Progenitor cell of endocrine pancreas (in vitro differentiated cells): ENCODE data around the gene GADD45GIP1. TPM values are rescaled to one million over a fixed set of nuclear protein-coding genes. Genes with fewer than 3 reads are reported as not detected.
"Not testable (repeated sequence)": the region's sequence is repeated elsewhere in the genome, so short reads cannot be mapped to it uniquely, and the experiment has no call there.

Source experiments
- DNase-seq: peaks from one replicate; pipeline ENCODE4 v3.0.0; 2021; ENCODE audit warnings: low spot score; ENCODE audit not compliant: unreplicated experiment
- H3K27ac Mint-ChIP-seq: 2 replicates; pipeline ENCODE4 v1.8.0; 2021; ENCODE audit warnings: mild to moderate bottlenecking, moderate library complexity, mixed read lengths
- H3K27me3 Mint-ChIP-seq: 2 replicates; pipeline ENCODE4 v1.8.0; 2021; ENCODE audit warnings: mixed read lengths
- H3K36me3 Mint-ChIP-seq: 2 replicates; pipeline ENCODE4 v1.8.0; 2022; ENCODE audit warnings: mixed read lengths; ENCODE audit not compliant: insufficient read depth
- H3K4me1 Mint-ChIP-seq: 2 replicates; pipeline ENCODE4 v1.8.0; 2021; ENCODE audit warnings: low read depth, mixed read lengths
- H3K4me3 Mint-ChIP-seq: 2 replicates; pipeline ENCODE4 v1.8.0; 2021; ENCODE audit warnings: low read depth, mild to moderate bottlenecking, moderate library complexity, mixed read lengths
- H3K9me3 Mint-ChIP-seq: 2 replicates; pipeline ENCODE4 v1.8.0; 2021; ENCODE audit warnings: low read depth, mixed read lengths
- total RNA-seq: library from RNA; stranded (reverse); gene quantifications from 2 replicates; pipeline ENCODE4 v1.2.1, GENCODE V29; 2021
- TF ChIP-seq, protein P1 (sequence below): fragments of 200-600 bp; sonication (generic); IDR thresholded peaks from one replicate; pipeline ENCODE4 v1.5.0; 2021; ENCODE audit warnings: antibody characterized with exemption, mild to moderate bottlenecking; ENCODE audit not compliant: unreplicated experiment

Gene GADD45GIP1
- total RNA-seq, 1 donor from 2014 or later: 20.8 TPM

DNA sequence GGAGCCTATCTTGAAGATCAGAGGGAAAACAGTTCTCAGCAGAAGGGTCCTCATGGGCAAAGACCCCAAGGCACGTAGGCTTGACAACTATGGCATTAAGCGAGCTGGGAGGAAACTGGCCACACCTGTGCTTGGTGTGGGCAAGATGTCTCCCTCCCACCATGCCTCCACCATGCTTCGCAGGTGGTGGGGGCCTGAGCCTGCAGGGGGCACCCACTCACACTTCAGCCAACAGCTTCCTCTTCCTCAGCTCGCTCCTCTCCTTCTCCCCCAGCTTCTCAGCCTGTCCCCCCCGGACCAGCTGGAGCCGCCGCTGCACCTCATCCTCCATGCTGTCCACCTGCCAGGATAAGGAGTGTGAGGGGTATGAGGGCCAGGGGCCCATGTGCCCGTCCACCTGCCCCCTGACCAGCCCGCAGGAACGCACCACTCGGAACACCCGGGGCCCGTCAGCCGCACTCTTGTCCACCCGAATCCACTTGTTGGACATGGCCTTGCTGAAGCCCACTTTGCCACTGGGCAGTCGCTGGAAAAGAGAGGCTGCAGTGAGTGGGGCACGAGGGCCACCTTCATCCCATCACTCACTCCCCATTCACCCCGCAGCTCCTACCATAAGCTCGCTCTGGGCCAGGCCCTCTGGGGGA lies 26.9 kb downstream of the GADD45GIP1 start:
- no peak overlapping the region for H3K27ac Mint-ChIP-seq
- peaks cover 11% of the 10 kb centered on the region for H3K4me1 Mint-ChIP-seq
- TF ChIP-seq, protein P1, sequence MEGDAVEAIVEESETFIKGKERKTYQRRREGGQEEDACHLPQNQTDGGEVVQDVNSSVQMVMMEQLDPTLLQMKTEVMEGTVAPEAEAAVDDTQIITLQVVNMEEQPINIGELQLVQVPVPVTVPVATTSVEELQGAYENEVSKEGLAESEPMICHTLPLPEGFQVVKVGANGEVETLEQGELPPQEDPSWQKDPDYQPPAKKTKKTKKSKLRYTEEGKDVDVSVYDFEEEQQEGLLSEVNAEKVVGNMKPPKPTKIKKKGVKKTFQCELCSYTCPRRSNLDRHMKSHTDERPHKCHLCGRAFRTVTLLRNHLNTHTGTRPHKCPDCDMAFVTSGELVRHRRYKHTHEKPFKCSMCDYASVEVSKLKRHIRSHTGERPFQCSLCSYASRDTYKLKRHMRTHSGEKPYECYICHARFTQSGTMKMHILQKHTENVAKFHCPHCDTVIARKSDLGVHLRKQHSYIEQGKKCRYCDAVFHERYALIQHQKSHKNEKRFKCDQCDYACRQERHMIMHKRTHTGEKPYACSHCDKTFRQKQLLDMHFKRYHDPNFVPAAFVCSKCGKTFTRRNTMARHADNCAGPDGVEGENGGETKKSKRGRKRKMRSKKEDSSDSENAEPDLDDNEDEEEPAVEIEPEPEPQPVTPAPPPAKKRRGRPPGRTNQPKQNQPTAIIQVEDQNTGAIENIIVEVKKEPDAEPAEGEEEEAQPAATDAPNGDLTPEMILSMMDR: no peak
- no peak overlapping the region for H3K4me3 Mint-ChIP-seq
- no peaks in the 10 kb centered on the region for H3K27me3 Mint-ChIP-seq
- peaks cover 14% of the 10 kb centered on the region for H3K36me3 Mint-ChIP-seq
- DNase-seq: no peak
- H3K9me3 Mint-ChIP-seq: no peaks in the 10 kb centered on the region

DNA sequence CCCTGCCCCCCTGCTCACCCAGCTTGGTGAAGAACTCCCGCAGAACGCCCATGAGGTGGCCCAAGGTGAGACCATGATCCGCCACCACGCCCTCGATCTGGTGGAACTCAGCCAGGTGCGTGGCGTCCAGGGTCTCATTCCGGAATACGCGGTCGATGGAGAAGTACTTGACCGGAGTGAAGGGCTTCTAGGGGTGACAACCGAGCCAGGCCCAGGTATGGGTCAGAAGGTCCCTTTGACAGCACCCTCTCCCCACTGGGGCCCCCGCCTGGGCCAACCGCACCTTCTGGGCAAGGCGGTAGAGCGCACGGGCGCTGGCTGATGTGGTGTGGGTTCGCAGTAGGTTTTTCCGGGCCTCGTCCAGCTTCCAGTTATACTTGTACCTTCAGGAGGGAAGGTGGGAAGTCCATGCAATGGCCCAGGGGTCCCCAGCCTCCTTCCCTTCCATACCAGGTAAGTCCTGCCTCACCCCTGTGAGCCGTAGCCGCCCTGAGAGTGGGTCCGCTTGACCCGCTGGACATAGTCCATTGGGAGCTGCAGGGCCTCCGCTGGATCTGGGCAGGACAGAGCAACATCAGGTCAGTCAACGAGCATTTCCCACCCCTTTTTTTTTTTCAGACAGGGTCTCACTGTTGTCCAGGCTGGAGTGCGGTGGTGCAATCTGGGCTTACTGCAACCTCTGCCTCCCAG lies 32.3 kb downstream of the GADD45GIP1 start:
- Mint-ChIP-seq H3K4me3 (no peak overlapping the region), H3K4me1 (peaks cover 4% of the 10 kb centered on the region), H3K9me3 (no peaks in the 10 kb centered on the region), H3K27ac (no peak overlapping the region), H3K27me3 (no peaks in the 10 kb centered on the region), H3K36me3 (peaks cover 26% of the 10 kb centered on the region)
- DNase-seq: no peak
- TF ChIP-seq, protein P1: no peak

DNA sequence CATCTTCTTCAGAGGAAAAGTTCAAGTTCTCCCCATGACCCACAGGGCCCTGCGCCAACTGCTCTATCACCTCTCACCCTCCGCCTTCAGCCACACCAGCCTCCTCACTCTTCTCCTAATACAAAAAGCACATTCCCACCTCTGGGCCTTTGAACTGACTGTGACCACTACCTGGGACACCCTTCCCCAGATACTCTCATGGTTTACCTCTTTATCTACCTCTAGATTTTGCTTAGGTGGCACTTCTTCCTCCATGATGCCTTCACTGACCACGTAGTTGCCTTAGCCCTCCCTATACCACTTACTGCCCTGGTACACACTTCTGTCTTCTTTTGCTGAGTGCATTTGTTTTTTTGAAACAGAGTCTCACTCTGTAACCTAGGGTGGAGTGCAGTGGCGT lies 34.1 kb downstream of the GADD45GIP1 start:
- no peak for DNase-seq
- TF ChIP-seq, protein P1: no peak
- Mint-ChIP-seq H3K36me3 (peaks cover 19% of the 10 kb centered on the region), H3K27me3 (no peaks in the 10 kb centered on the region), H3K27ac (peak overlapping the region; percentile 26), H3K9me3 (no peaks in the 10 kb centered on the region), H3K4me1 (peaks cover 4% of the 10 kb centered on the region), H3K4me3 (no peak overlapping the region)

DNA sequence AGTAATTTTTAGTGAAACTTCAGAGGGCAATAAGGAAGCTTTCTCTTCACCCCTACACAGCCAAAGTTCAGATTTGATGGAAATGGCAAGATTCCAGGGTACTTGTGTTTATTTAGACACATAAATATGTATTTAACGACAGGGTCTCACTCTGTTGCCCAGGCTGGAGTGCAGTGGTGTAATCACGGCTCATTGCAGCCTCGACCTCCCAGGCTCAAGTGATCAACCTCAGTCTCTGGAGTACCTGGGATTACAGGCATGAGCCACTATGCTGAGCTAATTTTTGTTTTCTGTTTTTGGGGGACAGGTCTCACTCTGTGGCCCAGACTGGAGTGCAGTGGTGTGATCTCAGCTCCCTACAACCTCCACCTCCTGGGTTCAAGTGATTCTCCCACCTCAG lies 36.0 kb downstream of the GADD45GIP1 start:
- peak overlapping the region; percentile 85 for H3K27ac Mint-ChIP-seq
- H3K36me3 Mint-ChIP-seq: peaks cover 14% of the 10 kb centered on the region
- no peak for DNase-seq
- no peaks in the 10 kb centered on the region for H3K9me3 Mint-ChIP-seq
- H3K4me3 Mint-ChIP-seq: no peak overlapping the region
- H3K27me3 Mint-ChIP-seq: no peaks in the 10 kb centered on the region
- TF ChIP-seq, protein P1: no peak
- H3K4me1 Mint-ChIP-seq: peaks cover 4% of the 10 kb centered on the region

DNA sequence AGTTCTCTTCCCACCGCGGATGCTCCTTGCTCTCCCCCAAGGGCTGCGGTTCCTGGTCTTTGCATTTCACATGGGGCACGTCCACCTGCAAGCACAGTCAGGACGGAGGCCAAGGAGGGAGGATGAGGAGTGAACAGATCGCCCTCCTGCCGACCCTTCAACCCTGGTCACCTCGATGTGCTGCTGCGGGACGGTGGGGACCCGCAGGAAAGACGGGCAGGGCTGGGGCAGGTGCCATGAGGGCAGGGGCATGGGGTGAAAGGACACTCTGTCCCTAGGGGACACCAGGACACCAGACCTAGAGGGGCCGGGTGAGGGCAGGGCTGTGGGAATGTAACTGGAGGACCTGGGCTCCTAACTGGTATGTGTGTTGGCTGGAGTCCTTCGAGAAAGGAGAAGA lies 38.8 kb downstream of the GADD45GIP1 start:
- Mint-ChIP-seq H3K36me3 (peaks cover 8% of the 10 kb centered on the region), H3K4me3 (peak overlapping the region; percentile 52), H3K27me3 (no peaks in the 10 kb centered on the region), H3K27ac (peak overlapping the region; percentile 94), H3K9me3 (no peaks in the 10 kb centered on the region), H3K4me1 (peaks cover 11% of the 10 kb centered on the region)
- TF ChIP-seq, protein P1: no peak
- no peak for DNase-seq

DNA sequence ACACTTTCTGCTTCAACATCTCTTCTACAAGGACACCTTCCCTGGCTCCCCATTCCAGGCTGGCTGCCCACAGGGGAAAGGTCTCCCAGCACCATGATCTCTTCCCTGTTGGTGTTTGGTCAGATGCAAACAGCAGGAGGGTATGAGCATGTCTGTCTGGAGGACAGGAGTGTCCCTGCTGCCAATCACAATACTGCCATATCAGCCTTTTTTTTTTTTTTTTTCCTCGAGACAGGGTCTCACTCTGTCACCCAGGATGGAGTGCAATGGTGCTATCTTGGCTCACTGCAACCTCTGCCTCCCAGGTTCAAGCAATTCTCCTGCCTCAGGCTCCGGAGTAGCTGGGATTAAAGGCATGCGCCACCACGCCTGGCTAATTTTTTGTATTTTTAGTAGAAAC lies 41.2 kb downstream of the GADD45GIP1 start:
- not testable (repeated sequence) for DNase-seq, H3K4me3 Mint-ChIP-seq, H3K9me3 Mint-ChIP-seq, H3K27ac Mint-ChIP-seq, H3K27me3 Mint-ChIP-seq, H3K36me3 Mint-ChIP-seq
- H3K4me1 Mint-ChIP-seq: peaks cover 24% of the 10 kb centered on the region
